Panc1 (cell line): ENCODE measurements around the gene SPEM3. TPM values are rescaled to one million over a fixed set of nuclear protein-coding genes. Genes with fewer than 3 reads are reported as not detected.

Experiments used
- ATAC-seq: fragments of 200-7000 bp; cut with Tn5 transposase; 2 replicates; pipeline ENCODE4 v1.9.1; 2020; ENCODE audit warnings: mild to moderate bottlenecking, moderate library complexity
- BruUV-seq: library from RNA; stranded (reverse); fragments of 400-500 nt; replicated peaks from 2 replicates; lab custom pipeline; 2021; lab: Mats Ljungman, UMichigan
- CTCF ChIA-PET: fragments of 300-600 bp; sonication (Branson Sonifier 250); formaldehyde crosslinking; loops from one replicate; lab custom pipeline; 2022; ENCODE audit warnings: antibody characterized with exemption; lab: Charles Lee
- POLR2A ChIA-PET: fragments of 300-600 bp; sonication (Branson Sonifier 250); formaldehyde crosslinking; loops from one replicate; lab custom pipeline; 2022; ENCODE audit warnings: antibody characterized with exemption; lab: Charles Lee
- DNase-seq: peaks from one replicate; pipeline ENCODE4 v3.0.0-alpha.2; 2010; ENCODE audit warnings: low read depth, low spot score
- H3K27ac ChIP-seq: 2 replicates; pipeline ENCODE4 v1.5.1; 2011; ENCODE audit warnings: mild to moderate bottlenecking, low read length, inconsistent platforms
- H3K27me3 ChIP-seq: fragments of 200-500 bp; sonication (Bioruptor generic); 2 replicates; pipeline ENCODE4 v1.6.0; 2014; ENCODE audit warnings: low read length, inconsistent platforms; ENCODE audit not compliant: control insufficient read depth, insufficient read depth
- H3K36me3 ChIP-seq: fragments of 200-500 bp; sonication (Bioruptor generic); 2 replicates; pipeline ENCODE4 v1.5.1; 2014; ENCODE audit warnings: inconsistent platforms, mild to moderate bottlenecking, low read length, moderate library complexity; ENCODE audit not compliant: control insufficient read depth, insufficient read depth
- H3K4me1 ChIP-seq: 2 replicates; pipeline ENCODE4 v1.5.1; 2011; ENCODE audit warnings: inconsistent platforms, mild to moderate bottlenecking, low read length, moderate library complexity; ENCODE audit not compliant: control insufficient read depth, insufficient read depth
- H3K4me3 ChIP-seq, 2 experiments: 2 replicates each; pipeline ENCODE4 v1.5.1; 2011 to 2012; ENCODE audit warnings: low read depth in 2 of 2, low read length in 2 of 2, mild to moderate bottlenecking in 2 of 2, inconsistent platforms in 1 of 2, moderate library complexity in 1 of 2
- H3K9me3 ChIP-seq: fragments of 200-500 bp; sonication (Bioruptor generic); 2 replicates; pipeline ENCODE4 v1.5.1; 2014; ENCODE audit warnings: low read depth, mild to moderate bottlenecking, inconsistent platforms, low read length, moderate library complexity; ENCODE audit not compliant: control insufficient read depth, insufficient read depth
- POLR2AphosphoS5 ChIP-seq: IDR thresholded peaks from 2 replicates; pipeline ENCODE4 v1.6.1; 2012; ENCODE audit warnings: mild to moderate bottlenecking, low read depth, low read length, moderate library complexity
- REST ChIP-seq, 2 experiments: IDR thresholded peaks; 2 replicates each; pipeline ENCODE4 v1.6.1; 2011 to 2012; ENCODE audit warnings: low read depth in 2 of 2, control low read depth in 1 of 2, low read length in 1 of 2, mild to moderate bottlenecking in 1 of 2, moderate library complexity in 1 of 2; ENCODE audit not compliant: insufficient read depth in 1 of 2
- SIN3A ChIP-seq: IDR thresholded peaks from 2 replicates; pipeline ENCODE4 v1.6.1; 2012; ENCODE audit warnings: low read depth, mild to moderate bottlenecking, low read length, moderate library complexity, borderline replicate concordance; ENCODE audit not compliant: insufficient read depth
- TCF7L2 ChIP-seq: IDR thresholded peaks from 2 replicates; pipeline ENCODE4 v1.6.1; 2011; ENCODE audit warnings: mild to moderate bottlenecking, low read depth, low read length, inconsistent platforms
- in situ Hi-C: cut with HindIII; loops from 2 replicates; pipeline ENCODE4 v1.10.0; 2016; ENCODE audit warnings: low sequenced_read_pairs, low pct_unique_long_range_greater_than_20kb
- intact Hi-C: fragments of 100-400 bp; cut with micrococcal nuclease; formaldehyde crosslinking; loops from one replicate; pipeline ENCODE4 v1.10.0; 2022; ENCODE audit not compliant: unreplicated experiment
- total RNA-seq: library from RNA; stranded (reverse); gene quantifications from one replicate; pipeline ENCODE4 v1.2.1, GENCODE V29; 2021; ENCODE audit not compliant: unreplicated experiment
- TF ChIP-seq, protein P1 (sequence below): fragments of 450-650 bp; IDR thresholded peaks from 2 replicates; pipeline ENCODE4 v1.5.1; 2017; ENCODE audit warnings: mild to moderate bottlenecking

SPEM3 gene
- total RNA-seq, 1 experiment from 2014 or later: not detected

- TF ChIP-seq, protein P1, sequence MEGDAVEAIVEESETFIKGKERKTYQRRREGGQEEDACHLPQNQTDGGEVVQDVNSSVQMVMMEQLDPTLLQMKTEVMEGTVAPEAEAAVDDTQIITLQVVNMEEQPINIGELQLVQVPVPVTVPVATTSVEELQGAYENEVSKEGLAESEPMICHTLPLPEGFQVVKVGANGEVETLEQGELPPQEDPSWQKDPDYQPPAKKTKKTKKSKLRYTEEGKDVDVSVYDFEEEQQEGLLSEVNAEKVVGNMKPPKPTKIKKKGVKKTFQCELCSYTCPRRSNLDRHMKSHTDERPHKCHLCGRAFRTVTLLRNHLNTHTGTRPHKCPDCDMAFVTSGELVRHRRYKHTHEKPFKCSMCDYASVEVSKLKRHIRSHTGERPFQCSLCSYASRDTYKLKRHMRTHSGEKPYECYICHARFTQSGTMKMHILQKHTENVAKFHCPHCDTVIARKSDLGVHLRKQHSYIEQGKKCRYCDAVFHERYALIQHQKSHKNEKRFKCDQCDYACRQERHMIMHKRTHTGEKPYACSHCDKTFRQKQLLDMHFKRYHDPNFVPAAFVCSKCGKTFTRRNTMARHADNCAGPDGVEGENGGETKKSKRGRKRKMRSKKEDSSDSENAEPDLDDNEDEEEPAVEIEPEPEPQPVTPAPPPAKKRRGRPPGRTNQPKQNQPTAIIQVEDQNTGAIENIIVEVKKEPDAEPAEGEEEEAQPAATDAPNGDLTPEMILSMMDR: no peak
- ATAC-seq (no peak), DNase-seq (no peak)
- H3K27ac ChIP-seq: no peak overlapping the region
- H3K36me3 ChIP-seq: peaks cover 2% of the 10 kb centered on the region; the same call in 1 of the 2 replicates
- no peaks in the 10 kb centered on the region for H3K4me1 ChIP-seq
- H3K27me3 ChIP-seq: no peaks in the 10 kb centered on the region
- no peak overlapping the region for H3K4me3 ChIP-seq
- intact Hi-C loops (no loop called here), in situ Hi-C loops (no loop called here)
- TSS peak; percentile 58 for BruUV-seq
- ChIA-PET POLR2A (no interaction called here), CTCF (interaction anchor here (0.6 kb wide), 1 partner anchor 378 kb away, joined by 3 read pairs; no protein-coding TSS in a partner anchor)
- peaks cover 3% of the 10 kb centered on the region; the same call in 1 of the 2 replicates for H3K9me3 ChIP-seq
These were observed 45.3 kb upstream of the SPEM3 start for GRCh38 chr17:7383371-7383741.

- intact Hi-C loops (no loop called here), in situ Hi-C loops (no loop called here)
- Histone ChIP-seq H3K27ac (no peak overlapping the region), H3K9me3 (peaks cover 3% of the 10 kb centered on the region; the same call in 1 of the 2 replicates), H3K4me1 (no peaks in the 10 kb centered on the region), H3K36me3 (peaks cover 2% of the 10 kb centered on the region; the same call in 1 of the 2 replicates), H3K4me3 (no peak overlapping the region), H3K27me3 (no peaks in the 10 kb centered on the region)
- CTCF ChIA-PET: interaction anchor here (0.6 kb wide), 1 partner anchor 378 kb away, joined by 3 read pairs; no protein-coding TSS in a partner anchor
- DNase-seq (no peak), ATAC-seq (no peak)
- no peak for TF ChIP-seq SIN3A
- TF ChIP-seq REST (IDR thresholded peaks at IDR 0.05; ENCODE audit: insufficient read depth in 1 of 2, low read depth in 2 of 2, low read length in 1 of 2): no peak
- TF ChIP-seq, protein P1: no peak
- no peak for TF ChIP-seq POLR2AphosphoS5
- no peak for TF ChIP-seq TCF7L2
- BruUV-seq: no TSS peak
- POLR2A ChIA-PET: interaction anchor here (0.6 kb wide), 1 partner anchor 100 kb away, joined by 9 read pairs; the partner anchor contains the start of gene POLR2A
These were observed 44.7 kb upstream of the SPEM3 start for GRCh38 chr17:7383742-7384488.
